ENCODE results near the gene CCDC88B. TPM values are rescaled to one million over a fixed set of nuclear protein-coding genes. Genes with fewer than 3 reads are reported as not detected.

CCDC88B gene
- total and polyA plus RNA-seq, 10 of the 15 experiments (the other 5 are each of a cell fraction or from before 2014, with no cell fraction given) = 0.24 to 66.0 (median 19.2) TPM

GRCh38 chr11:64339286-64339685 lies 718 bp upstream of the CCDC88B start:
- no peaks in the 10 kb centered on the region for H3K9me3 ChIP-seq (replicated peaks; ENCODE audit: control insufficient read depth, insufficient read depth, low read length)
- H3K36me3 ChIP-seq (ENCODE audit: control insufficient read depth in 2 of 2, insufficient read depth in 2 of 2, low read length in 1 of 2) = peaks cover 7 to 8% of the 10 kb centered on the region in 2 experiments; a peak in 3 of 4 replicates
- H3K9ac ChIP-seq (ENCODE audit: control insufficient read depth, insufficient read depth, low read length) = peak overlapping the region; percentile 78
- ChIA-PET SMC1A (ENCODE audit: uncharacterized antibody, unreplicated experiment) (interaction anchor here (1.7 kb wide), 1 partner anchor 21 kb away, joined by 12 read pairs; the partner anchor contains the start of genes PRDX5 and TRMT112), POLR2A (interaction anchor here (0.7 to 4.6 kb wide), 7 partner anchors 8 to 446 kb away, joined by 3 to 37 read pairs (median 6); partner anchors contain the start of genes ESRRA, PRDX5 and TRMT112), CTCF (interaction anchor here (11.7 to 14.7 kb wide), 2 partner anchors 17 to 21 kb away, joined by 100 to 228 read pairs; partner anchors contain the start of genes PRDX5 and TRMT112), RAD21 (ENCODE audit: unreplicated experiment) (interaction anchor here (0.6 to 3.9 kb wide), 3 partner anchors 15 to 794 kb away, joined by 3 to 53 read pairs (median 41); partner anchors contain the start of genes PRDX5 and TRMT112)
- ATAC-seq (no peak), DNase-seq (ENCODE audit: low read depth, low spot score) (no peak), FAIRE-seq (peak; percentile 52)
- BruUV-seq (replicated peaks) = TSS peak; percentile 85
- peaks cover 33% of the 10 kb centered on the region for H3K4me1 ChIP-seq (ENCODE audit: control insufficient read depth, insufficient read depth, low read length)
- TF ChIP-seq IKZF2 (IDR thresholded peaks at IDR 0.05) (peak in 1 of 2 experiments; percentile 10; a peak in 1 of 4 replicates), NFYB (IDR thresholded peaks at IDR 0.05; ENCODE audit: insufficient read depth, low read depth, low read length) (no peak)
- intact Hi-C loops (cut with micrococcal nuclease; ENCODE audit: unreplicated experiment) = no loop called here
- H3K79me2 ChIP-seq (ENCODE audit: control insufficient read depth, insufficient read depth, low read length) = peaks cover 24% of the 10 kb centered on the region
- 29% methylated on average over 4 of the region's 4 CpGs for WGBS (ENCODE audit: insufficient coverage, insufficient replicate concordance, low lambda C conversion rate, missing lambda C conversion rate)
- H3K4me3 ChIP-seq = peak overlapping the region; percentile 90
- H3K4me2 ChIP-seq (ENCODE audit: control insufficient read depth, insufficient read depth) = peak overlapping the region; percentile 100
- peak overlapping the region; percentile 49 for H2AFZ ChIP-seq (ENCODE audit: control insufficient read depth, low read depth, low read length)
- peak overlapping the region; percentile 77 for H3K27ac ChIP-seq (ENCODE audit: control insufficient read depth, insufficient read depth)
- no peaks in the 10 kb centered on the region; the same call in 1 of the 2 replicates for H4K20me1 ChIP-seq (ENCODE audit: control insufficient read depth, insufficient read depth)
- in situ Hi-C loops (cut with MboI) = no loop called here
- H3K27me3 ChIP-seq (replicated peaks in 1 of 2; ENCODE audit: control insufficient read depth in 2 of 2, insufficient read depth in 2 of 2, low read length in 1 of 2) = no peaks in the 10 kb centered on the region

- Histone ChIP-seq H3K9me3 (replicated peaks; ENCODE audit: control insufficient read depth, insufficient read depth, low read length) (no peaks in the 10 kb centered on the region), H3K9ac (ENCODE audit: control insufficient read depth, insufficient read depth, low read length) (peak overlapping the region; percentile 78), H3K4me3 (peak overlapping the region; percentile 90), H3K27me3 (replicated peaks in 1 of 2; ENCODE audit: control insufficient read depth in 2 of 2, insufficient read depth in 2 of 2, low read length in 1 of 2) (no peaks in the 10 kb centered on the region), H3K36me3 (ENCODE audit: control insufficient read depth in 2 of 2, insufficient read depth in 2 of 2, low read length in 1 of 2) (peaks cover 8 to 13% of the 10 kb centered on the region in 2 experiments; a peak in 3 of 4 replicates), H2AFZ (ENCODE audit: control insufficient read depth, low read depth, low read length) (peak overlapping the region; percentile 31), H4K20me1 (ENCODE audit: control insufficient read depth, insufficient read depth) (no peaks in the 10 kb centered on the region; the same call in 1 of the 2 replicates), H3K4me1 (ENCODE audit: control insufficient read depth, insufficient read depth, low read length) (peaks cover 24% of the 10 kb centered on the region), H3K4me2 (ENCODE audit: control insufficient read depth, insufficient read depth) (peak overlapping the region; percentile 100), H3K79me2 (ENCODE audit: control insufficient read depth, insufficient read depth, low read length) (peaks cover 24% of the 10 kb centered on the region), H3K27ac (ENCODE audit: control insufficient read depth, insufficient read depth) (peak overlapping the region; percentile 77)
- RAD21 ChIA-PET (ENCODE audit: unreplicated experiment) = interaction anchor here (0.8 to 3.9 kb wide), 4 partner anchors 9 to 23 kb away, joined by 4 to 53 read pairs (median 24); partner anchors contain the start of genes PRDX5 and TRMT112
- POLR2A ChIA-PET = interaction anchor here (0.8 to 4.6 kb wide), 7 partner anchors 9 to 438 kb away, joined by 3 to 37 read pairs (median 5); partner anchors contain the start of genes FERMT3, PRDX5, SF1 and TRMT112
- ATAC-seq (peak; percentile 79), FAIRE-seq (peak; percentile 54), DNase-seq (ENCODE audit: low read depth, low spot score) (no peak)
- in situ Hi-C loops (cut with MboI) (no loop called here), intact Hi-C loops (cut with micrococcal nuclease; ENCODE audit: unreplicated experiment) (loop anchor here (1.0 kb wide), 2 partner anchors 24 to 36 kb away; partner anchors contain the start of genes ESRRA and TRMT112)
- SMC1A ChIA-PET (ENCODE audit: uncharacterized antibody, unreplicated experiment) = interaction anchor here (0.9 to 3.9 kb wide), 4 partner anchors 9 to 395 kb away, joined by 3 to 28 read pairs (median 4); partner anchors contain the start of genes PRDX5 and TRMT112
- 25% methylated on average over 23 of the region's 33 CpGs for WGBS (ENCODE audit: insufficient coverage, insufficient replicate concordance, low lambda C conversion rate, missing lambda C conversion rate)
- CTCF ChIA-PET = interaction anchor here (0.9 to 14.7 kb wide), 10 partner anchors 9 to 156 kb away, joined by 3 to 228 read pairs (median 6); partner anchors contain the start of genes ESRRA, PRDX5 and TRMT112
- TSS peak; percentile 91 for BruUV-seq (replicated peaks)
- 0 out of 3 replicates have a peak, but pooled peaks of 1 of the 2 experiments have one; percentile 49 for TF ChIP-seq EGR1 (IDR thresholded peaks at IDR 0.05; ENCODE audit: borderline replicate concordance in 1 of 2, low read depth in 2 of 2, low read length in 2 of 2)
- TF ChIP-seq ZNF592 (IDR thresholded peaks at IDR 0.05) = no peak
- TF ChIP-seq RCOR1 (conservative IDR thresholded peaks at IDR 0.05; ENCODE audit: low read depth, low read length) = no peak
- TF ChIP-seq MAX (IDR thresholded peaks at IDR 0.05; ENCODE audit: low read depth, low read length) = no peak
- TF ChIP-seq ETV6 (conservative IDR thresholded peaks at IDR 0.05 in 1 of 2, IDR thresholded peaks at IDR 0.05 in 1 of 2; ENCODE audit: borderline replicate concordance in 1 of 2, low read depth in 1 of 2) = no peak
- TF ChIP-seq EZH2 (IDR thresholded peaks at IDR 0.05; ENCODE audit: borderline replicate concordance, control insufficient read depth, low read depth, low read length) = no peak
Observed at GRCh38 chr11:64340671-64341335, 799 bp downstream of the CCDC88B start.
